Adipocyte (in vitro differentiated cells): Measurements from ENCODE around the gene ODAD2.

Source experiments
- DNase-seq: peaks from one replicate; pipeline ENCODE4 v3.0.0-alpha.2; 2015; ENCODE audit warnings: low read depth
- H3K27me3 ChIP-seq: replicated peaks from 2 replicates; pipeline ENCODE4 v1.7.0; 2013; ENCODE audit warnings: mild to moderate bottlenecking, low read length, moderate library complexity; ENCODE audit not compliant: control insufficient read depth, insufficient read depth
- H3K36me3 ChIP-seq: 2 replicates; pipeline ENCODE4 v1.7.0; 2013; ENCODE audit warnings: low read length, mild to moderate bottlenecking, moderate library complexity; ENCODE audit not compliant: control insufficient read depth, insufficient read depth, severe bottlenecking
- H3K4me1 ChIP-seq: 2 replicates; pipeline ENCODE4 v1.7.0; 2013; ENCODE audit warnings: mild to moderate bottlenecking, low read length, moderate library complexity; ENCODE audit not compliant: control insufficient read depth, insufficient read depth
- H3K4me3 ChIP-seq: 2 replicates; pipeline ENCODE4 v1.7.0; 2013; ENCODE audit warnings: mild to moderate bottlenecking, low read length, moderate library complexity
- H3K9ac ChIP-seq: 2 replicates; pipeline ENCODE4 v1.7.0; 2013; ENCODE audit warnings: mild to moderate bottlenecking, low read length, moderate library complexity
- H3K9me3 ChIP-seq: 2 replicates; pipeline ENCODE4 v1.7.0; 2013; ENCODE audit warnings: mild to moderate bottlenecking, low read length, moderate library complexity; ENCODE audit not compliant: control insufficient read depth

ODAD2 gene

DNA sequence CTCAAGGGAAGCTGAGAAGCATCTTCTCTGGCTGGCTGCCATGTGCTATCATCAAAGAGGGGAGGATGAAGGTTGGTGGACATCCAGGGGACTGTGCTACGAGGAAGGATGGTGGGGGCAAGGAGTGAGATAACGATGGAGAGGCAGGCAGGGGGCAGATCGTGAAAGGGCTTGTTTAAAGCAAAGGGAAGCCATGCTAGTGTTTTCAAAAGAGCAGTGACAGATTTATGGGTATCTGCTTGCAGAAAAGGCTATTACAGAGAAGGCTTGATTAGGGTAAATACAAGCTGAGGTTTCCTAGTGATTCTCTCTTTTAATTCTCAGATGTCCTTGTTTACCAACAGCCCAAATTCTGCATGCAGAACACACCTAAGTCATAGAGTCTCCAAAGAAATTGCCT is 164.4 kb downstream of the ODAD2 start:
- peaks cover 28% of the 10 kb centered on the region for H3K27me3 ChIP-seq
- H3K9me3 ChIP-seq, result no peaks in the 10 kb centered on the region
- H3K4me3 ChIP-seq, result no peak overlapping the region
- no peaks in the 10 kb centered on the region for H3K36me3 ChIP-seq
- H3K4me1 ChIP-seq, result no peaks in the 10 kb centered on the region
- H3K9ac ChIP-seq, result no peak overlapping the region
- DNase-seq, result no peak

DNA sequence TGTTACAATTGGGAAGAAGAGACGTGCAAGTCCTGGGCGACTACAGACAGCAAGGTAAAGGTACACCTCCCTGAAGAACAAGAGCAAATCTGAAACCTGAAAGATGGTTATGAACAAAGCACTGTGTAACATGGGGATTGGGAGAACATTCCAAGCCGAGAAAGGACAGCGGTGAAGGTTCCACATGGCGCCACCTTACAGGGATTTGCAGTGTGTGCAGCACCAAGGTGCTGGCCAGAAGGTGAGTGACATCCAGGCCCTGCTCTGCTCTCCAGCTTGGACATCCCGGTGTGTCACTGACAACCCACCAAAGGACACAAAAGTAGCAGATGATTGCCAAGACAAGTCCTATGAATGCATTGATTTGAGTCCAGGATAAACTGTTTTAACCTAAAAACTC is 165.1 kb downstream of the ODAD2 start:
- H3K9ac ChIP-seq, result no peak overlapping the region
- H3K9me3 ChIP-seq, result no peaks in the 10 kb centered on the region
- no peaks in the 10 kb centered on the region for H3K36me3 ChIP-seq
- H3K4me1 ChIP-seq, result no peaks in the 10 kb centered on the region
- no peak for DNase-seq
- H3K27me3 ChIP-seq, result peaks cover 30% of the 10 kb centered on the region
- H3K4me3 ChIP-seq, result no peak overlapping the region

DNA sequence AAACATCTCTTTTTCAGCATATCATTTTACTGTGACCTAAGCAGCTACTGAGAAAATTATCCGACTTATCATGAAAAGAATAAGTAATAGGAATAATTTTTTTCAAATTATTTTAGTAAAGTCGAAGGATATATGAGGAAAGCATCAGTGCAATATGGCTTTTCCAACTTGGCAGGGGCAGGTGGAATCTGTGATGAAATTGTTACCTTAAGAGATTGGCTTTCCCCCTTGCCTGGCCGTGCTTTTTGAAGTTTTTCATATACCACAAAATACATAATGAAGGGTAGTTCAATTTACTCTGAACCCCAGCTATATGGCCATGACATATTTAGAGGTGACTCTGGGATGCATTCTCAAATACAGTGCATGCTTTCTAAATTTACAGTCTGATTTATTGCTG is 166.1 kb downstream of the ODAD2 start:
- Histone ChIP-seq H3K27me3 (peaks cover 30% of the 10 kb centered on the region), H3K4me1 (no peaks in the 10 kb centered on the region), H3K9me3 (no peaks in the 10 kb centered on the region), H3K36me3 (no peaks in the 10 kb centered on the region), H3K4me3 (no peak overlapping the region), H3K9ac (no peak overlapping the region)
- DNase-seq, result no peak

DNA sequence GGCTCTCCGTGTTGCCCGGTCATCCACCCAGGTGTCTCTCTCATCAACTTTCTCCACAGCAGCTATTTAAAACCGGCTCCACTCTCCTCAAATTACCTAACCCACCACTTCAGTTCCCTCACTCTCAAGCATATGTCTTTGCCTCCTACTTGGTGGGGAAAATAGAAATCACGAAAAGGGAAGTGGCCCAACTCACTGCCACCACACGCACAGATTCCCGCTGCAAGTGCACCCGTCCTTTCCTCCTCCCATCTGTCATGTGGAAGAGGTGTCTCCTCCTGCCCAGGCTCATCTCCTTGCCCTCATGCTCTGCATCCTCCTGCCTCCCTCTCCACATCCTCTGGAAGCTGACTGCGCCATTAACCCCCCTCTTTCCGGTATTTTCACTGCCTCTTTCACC is 172.5 kb downstream of the ODAD2 start:
- Histone ChIP-seq H3K4me3 (no peak overlapping the region), H3K4me1 (no peaks in the 10 kb centered on the region), H3K27me3 (peaks cover 20% of the 10 kb centered on the region), H3K9ac (no peak overlapping the region), H3K36me3 (no peaks in the 10 kb centered on the region), H3K9me3 (peaks cover 19% of the 10 kb centered on the region)
- DNase-seq, result no peak

DNA sequence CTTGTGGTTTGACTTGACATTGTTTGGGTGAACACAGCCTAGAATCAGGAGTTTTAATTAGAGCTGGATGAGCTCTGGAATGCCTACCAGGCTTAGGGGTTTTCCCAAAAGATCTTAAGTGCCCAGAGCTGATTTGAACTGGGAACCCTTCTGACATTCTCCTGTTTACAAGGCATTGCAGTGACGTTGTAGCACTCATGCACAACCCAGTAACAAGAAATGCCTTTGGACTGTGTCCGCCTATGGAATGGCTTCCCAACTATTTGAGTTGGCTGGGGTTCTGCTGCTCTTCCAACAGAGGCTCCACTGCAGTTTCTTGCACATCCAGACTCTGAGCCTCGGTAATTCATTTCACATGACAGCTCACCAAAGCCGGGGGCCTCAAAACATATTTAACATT is 176.6 kb downstream of the ODAD2 start:
- H3K36me3 ChIP-seq, result no peaks in the 10 kb centered on the region
- peaks cover 19% of the 10 kb centered on the region for H3K9me3 ChIP-seq
- H3K4me1 ChIP-seq, result no peaks in the 10 kb centered on the region
- H3K9ac ChIP-seq, result no peak overlapping the region
- DNase-seq, result peak; percentile 71
- H3K4me3 ChIP-seq, result no peak overlapping the region
- H3K27me3 ChIP-seq, result peaks cover 9% of the 10 kb centered on the region

DNA sequence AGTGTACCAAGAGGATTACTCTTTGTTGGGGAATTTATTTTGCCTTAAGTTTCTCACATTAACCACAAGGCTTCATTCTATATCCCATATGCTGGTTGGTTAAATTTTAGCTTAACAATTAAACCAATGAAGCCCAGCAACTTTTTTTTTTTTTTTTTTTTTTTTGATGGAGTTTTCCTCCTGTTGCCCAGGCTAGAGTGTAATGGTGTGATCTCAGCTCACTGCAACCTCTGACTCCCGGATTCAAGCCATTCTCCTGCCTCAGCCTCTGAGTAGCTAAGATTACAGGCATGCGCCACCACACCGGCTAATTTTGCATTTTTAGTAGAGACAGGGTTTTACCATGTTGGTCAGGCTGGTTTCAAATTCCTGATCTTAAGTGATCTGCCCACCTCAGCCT is 178.2 kb downstream of the ODAD2 start:
- Histone ChIP-seq H3K4me1 (no peaks in the 10 kb centered on the region), H3K9ac (no peak overlapping the region), H3K9me3 (peaks cover 11% of the 10 kb centered on the region), H3K4me3 (no peak overlapping the region), H3K27me3 (peaks cover 13% of the 10 kb centered on the region), H3K36me3 (no peaks in the 10 kb centered on the region)
- DNase-seq, result no peak

DNA sequence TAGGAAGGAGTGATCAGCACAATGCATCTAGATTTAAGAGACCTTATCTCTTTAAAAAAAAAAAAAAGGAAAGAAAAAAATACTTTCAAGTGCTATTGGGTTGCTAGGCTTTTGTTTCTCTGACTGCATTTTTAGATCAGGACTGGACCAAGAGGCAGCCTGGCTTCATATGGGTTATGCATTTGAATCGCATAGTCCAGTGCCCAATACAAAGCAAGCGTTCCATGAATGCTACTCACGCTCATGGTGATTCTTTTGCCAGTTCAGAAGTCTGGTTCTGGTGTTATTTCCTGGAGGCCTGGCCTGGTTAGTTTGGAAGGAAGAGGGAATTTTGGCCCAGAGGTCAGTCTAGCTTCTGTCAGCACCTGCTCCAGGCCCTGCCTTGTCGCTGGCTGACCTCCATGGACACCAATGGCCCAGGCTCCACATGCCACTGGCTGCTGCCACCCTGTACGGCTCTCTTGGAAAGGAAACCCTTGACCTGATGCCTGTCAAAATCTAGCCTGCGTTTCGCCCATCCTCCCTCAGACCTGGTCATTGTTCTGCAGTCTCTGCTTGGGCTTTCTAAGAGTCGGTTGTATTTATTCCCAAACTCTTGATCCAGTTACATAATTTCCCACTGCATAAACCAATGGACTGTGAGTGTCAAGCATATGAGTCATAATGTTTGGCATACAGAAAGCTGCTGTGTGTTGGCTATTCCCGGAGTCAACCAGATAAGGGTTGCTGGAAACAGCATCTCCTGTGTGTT is 178.9 kb downstream of the ODAD2 start:
- no peaks in the 10 kb centered on the region for H3K36me3 ChIP-seq
- H3K9ac ChIP-seq, result no peak overlapping the region
- H3K9me3 ChIP-seq, result peaks cover 8% of the 10 kb centered on the region
- H3K27me3 ChIP-seq, result peaks cover 9% of the 10 kb centered on the region
- no peak overlapping the region for H3K4me3 ChIP-seq
- DNase-seq, result peak; percentile 17
- H3K4me1 ChIP-seq, result no peaks in the 10 kb centered on the region

DNA sequence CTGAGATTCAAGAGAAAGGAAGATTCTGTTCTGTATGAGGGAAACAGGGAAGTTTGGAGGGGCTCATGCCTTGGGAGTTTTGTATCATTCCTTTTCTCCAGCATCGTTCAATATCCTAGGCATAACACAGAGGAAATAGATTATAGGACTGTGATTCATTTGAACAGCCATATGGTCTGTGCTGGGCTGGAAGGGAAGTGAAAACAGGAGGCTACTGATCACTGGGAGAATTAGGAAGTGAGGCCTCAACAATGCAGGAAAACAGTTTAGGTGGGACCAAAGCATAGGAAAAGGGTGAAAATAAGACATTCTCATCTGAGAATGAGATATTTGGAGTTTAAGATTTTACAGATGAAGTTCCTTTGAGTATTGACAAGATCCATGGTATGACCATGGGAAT is 182.6 kb downstream of the ODAD2 start:
- no peak for DNase-seq
- H3K4me3 ChIP-seq, result no peak overlapping the region
- H3K9ac ChIP-seq, result no peak overlapping the region
- no peaks in the 10 kb centered on the region for H3K9me3 ChIP-seq
- peaks cover 9% of the 10 kb centered on the region for H3K27me3 ChIP-seq
- no peaks in the 10 kb centered on the region for H3K4me1 ChIP-seq
- H3K36me3 ChIP-seq, result no peaks in the 10 kb centered on the region

DNA sequence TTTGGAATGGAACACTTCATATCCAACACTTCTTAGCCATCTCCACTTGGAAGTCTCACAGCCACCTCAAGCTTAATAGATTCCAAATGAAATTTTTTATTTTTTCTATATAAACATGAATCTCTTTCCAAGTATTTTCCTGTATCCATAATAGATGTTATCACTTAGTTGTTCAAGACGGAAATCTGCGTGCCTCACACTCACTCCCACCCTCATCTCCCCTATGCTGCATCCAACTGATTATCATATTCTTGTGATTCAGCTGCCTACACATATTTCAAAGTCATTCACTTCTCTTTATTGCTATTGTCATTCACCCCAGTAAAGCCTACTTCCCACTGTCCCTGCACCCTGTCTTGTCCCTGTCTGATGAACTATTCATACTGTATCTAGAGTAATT is 183.0 kb downstream of the ODAD2 start:
- no peak for DNase-seq
- Histone ChIP-seq H3K36me3 (no peaks in the 10 kb centered on the region), H3K4me3 (no peak overlapping the region), H3K27me3 (peaks cover 9% of the 10 kb centered on the region), H3K4me1 (no peaks in the 10 kb centered on the region), H3K9me3 (no peaks in the 10 kb centered on the region), H3K9ac (no peak overlapping the region)

DNA sequence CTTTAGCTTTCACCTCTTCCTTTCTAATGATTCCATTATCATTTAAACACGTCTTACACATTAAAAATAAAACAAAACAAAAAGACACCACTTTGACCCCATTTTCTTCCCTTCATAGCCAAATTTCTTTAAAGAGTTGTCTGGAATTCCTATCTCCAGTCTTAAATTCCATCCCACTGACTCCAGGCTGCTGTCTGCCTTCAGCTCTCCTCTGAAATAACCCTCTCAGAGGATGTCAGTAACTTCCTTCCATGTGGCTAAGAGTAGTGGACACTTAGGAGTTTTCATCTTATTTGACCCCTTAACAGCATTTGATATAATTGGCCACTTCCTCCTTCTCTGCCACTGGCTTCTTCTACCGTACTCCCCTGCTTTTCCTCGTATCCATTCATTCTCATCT is 183.6 kb downstream of the ODAD2 start:
- Histone ChIP-seq H3K9me3 (no peaks in the 10 kb centered on the region), H3K4me1 (no peaks in the 10 kb centered on the region), H3K4me3 (no peak overlapping the region), H3K36me3 (no peaks in the 10 kb centered on the region), H3K9ac (no peak overlapping the region), H3K27me3 (peaks cover 9% of the 10 kb centered on the region)
- peak; percentile 34 for DNase-seq

DNA sequence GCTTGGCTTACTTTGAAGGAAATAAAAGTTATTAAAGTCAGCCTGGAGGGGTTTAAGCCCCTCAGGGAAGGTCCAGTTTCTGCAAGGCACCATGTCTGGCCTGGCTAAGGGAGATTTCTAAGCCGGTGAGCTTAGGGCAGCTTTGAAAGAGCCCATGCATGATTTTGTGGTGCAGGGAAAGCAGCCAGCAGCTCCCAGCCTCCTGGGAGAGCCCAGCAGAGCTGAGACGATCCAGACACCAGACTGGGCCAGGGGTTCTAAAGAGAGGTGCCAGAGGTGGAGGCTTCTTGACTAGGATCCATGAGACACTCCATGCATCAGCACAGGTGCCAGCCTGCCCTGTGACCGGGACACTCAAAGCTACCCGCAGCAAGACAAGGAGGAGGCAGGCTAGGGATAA is 193.7 kb downstream of the ODAD2 start:
- DNase-seq, result no peak
- no peak overlapping the region for H3K9ac ChIP-seq
- no peaks in the 10 kb centered on the region for H3K36me3 ChIP-seq
- H3K9me3 ChIP-seq, result peaks cover 3% of the 10 kb centered on the region
- no peaks in the 10 kb centered on the region for H3K4me1 ChIP-seq
- H3K4me3 ChIP-seq, result no peak overlapping the region
- H3K27me3 ChIP-seq, result peaks cover 40% of the 10 kb centered on the region

DNA sequence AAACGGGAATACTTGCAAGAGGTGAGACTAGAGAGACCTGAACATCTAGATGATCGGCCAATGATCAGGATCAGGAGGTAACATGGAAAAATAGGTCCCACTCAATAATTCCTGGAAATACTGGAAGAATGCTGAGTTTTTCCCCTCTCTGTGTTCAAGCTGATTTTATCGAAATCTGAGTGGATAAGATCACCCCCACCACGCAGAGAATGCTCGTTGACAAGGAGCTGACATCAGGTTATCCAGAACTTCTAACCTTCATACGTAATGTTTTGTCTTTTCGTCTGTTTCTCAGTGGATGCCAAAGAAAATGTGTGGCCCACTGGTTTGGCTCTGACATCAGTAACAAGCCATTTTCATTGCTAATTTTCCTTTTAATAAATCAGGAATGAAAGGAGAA is 194.7 kb downstream of the ODAD2 start:
- Histone ChIP-seq H3K36me3 (no peaks in the 10 kb centered on the region), H3K9ac (no peak overlapping the region), H3K9me3 (peaks cover 3% of the 10 kb centered on the region), H3K4me3 (no peak overlapping the region), H3K4me1 (no peaks in the 10 kb centered on the region), H3K27me3 (peaks cover 40% of the 10 kb centered on the region)
- no peak for DNase-seq
